Uterus (tissue), 2 donors: ENCODE data around the gene ZNF775.

Experiments used
- POLR2A ChIP-seq, 2 donors: fragments of 450-650 bp; IDR thresholded peaks; one replicate each; pipeline ENCODE4 v1.6.1; 2016; ENCODE audit warnings: antibody characterized with exemption in 2 of 2, mild to moderate bottlenecking in 1 of 2, moderate library complexity in 1 of 2
- TF ChIP-seq, protein P1 (sequence below), 4 experiments: fragments of 200-600 bp in 2 of 4; fragments of 450-650 bp in 2 of 4; sonication (generic) in 2 of 4; IDR thresholded peaks; one replicate each; pipeline ENCODE4 v1.5.1; 2016 to 2019; ENCODE audit warnings: antibody characterized with exemption in 4 of 4, mild to moderate bottlenecking in 2 of 4, moderate library complexity in 1 of 4

DNA sequence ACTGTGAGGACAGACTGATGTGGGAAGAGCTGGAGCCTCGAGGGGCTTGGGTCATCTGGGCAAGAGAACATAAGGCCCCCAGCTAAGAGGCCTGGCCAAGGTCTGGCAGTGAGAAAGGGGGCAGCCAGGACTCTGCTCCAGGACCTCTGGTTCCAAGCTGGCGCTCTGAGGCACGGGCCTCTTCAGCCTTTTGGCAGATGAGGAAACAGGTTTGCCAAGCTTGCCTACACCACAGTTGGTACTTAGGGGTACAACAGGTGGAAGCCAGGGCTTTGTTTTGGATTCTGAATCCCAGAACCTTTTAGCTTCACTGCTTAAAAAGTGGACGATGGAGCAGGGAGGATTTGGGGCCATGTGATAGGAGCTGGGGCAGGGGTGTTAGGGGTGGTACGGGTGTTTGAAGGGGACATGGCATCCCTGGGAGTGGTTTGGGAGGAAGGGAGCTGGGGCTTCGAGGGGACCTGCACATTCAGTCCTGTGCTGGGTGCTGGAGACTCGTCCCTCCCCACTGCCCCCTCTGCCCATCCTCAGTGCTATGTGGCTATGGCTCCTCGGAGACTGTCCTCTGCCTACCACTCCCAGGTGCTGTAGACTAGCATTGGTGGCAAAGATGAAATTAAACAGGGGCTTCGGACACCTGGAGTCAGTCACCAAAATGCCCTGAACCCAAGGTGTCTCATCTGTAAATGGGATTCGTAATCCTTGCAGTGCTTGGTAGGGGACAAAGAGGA is 30.3 kb downstream of the ZNF775 start:
- TF ChIP-seq POLR2A (IDR thresholded peaks at IDR 0.05): no peak
- TF ChIP-seq, protein P1, sequence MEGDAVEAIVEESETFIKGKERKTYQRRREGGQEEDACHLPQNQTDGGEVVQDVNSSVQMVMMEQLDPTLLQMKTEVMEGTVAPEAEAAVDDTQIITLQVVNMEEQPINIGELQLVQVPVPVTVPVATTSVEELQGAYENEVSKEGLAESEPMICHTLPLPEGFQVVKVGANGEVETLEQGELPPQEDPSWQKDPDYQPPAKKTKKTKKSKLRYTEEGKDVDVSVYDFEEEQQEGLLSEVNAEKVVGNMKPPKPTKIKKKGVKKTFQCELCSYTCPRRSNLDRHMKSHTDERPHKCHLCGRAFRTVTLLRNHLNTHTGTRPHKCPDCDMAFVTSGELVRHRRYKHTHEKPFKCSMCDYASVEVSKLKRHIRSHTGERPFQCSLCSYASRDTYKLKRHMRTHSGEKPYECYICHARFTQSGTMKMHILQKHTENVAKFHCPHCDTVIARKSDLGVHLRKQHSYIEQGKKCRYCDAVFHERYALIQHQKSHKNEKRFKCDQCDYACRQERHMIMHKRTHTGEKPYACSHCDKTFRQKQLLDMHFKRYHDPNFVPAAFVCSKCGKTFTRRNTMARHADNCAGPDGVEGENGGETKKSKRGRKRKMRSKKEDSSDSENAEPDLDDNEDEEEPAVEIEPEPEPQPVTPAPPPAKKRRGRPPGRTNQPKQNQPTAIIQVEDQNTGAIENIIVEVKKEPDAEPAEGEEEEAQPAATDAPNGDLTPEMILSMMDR (IDR thresholded peaks at IDR 0.05): no peak
